K562 (cell line): Measurements from ENCODE around the gene ALDOC. TPM values are rescaled to one million over a fixed set of nuclear protein-coding genes. Genes with fewer than 3 reads are reported as not detected.
A peak's percentile ranks its signal among the peaks of the same experiment; 100 is the strongest.

Source experiments
- CCNT2 ChIP-seq: IDR thresholded peaks from 2 replicates; pipeline ENCODE4 v1.6.1; 2011; ENCODE audit warnings: borderline replicate concordance, low read depth, mild to moderate bottlenecking, moderate library complexity, mixed read lengths, low read length; ENCODE audit not compliant: insufficient read length; ENCODE audit errors: extremely low read depth
- ETS2 ChIP-seq: IDR thresholded peaks from 2 replicates; pipeline ENCODE4 v1.6.1; 2016; ENCODE audit warnings: borderline replicate concordance, missing genetic modification characterization, mild to moderate bottlenecking, moderate library complexity, missing compliant biosample characterization; ENCODE audit not compliant: poor library complexity, severe bottlenecking
- ETV5 ChIP-seq: sonication (generic); formaldehyde crosslinking; IDR thresholded peaks from 2 replicates; pipeline ENCODE4 v1.4.0; 2020; ENCODE audit warnings: low read depth, mild to moderate bottlenecking, missing genetic modification reagents
- KDM2B ChIP-seq: fragments of 250-450 bp; sonication (Bioruptor Pico); IDR thresholded peaks from 2 replicates; pipeline ENCODE4 v1.8.0; 2021; ENCODE audit warnings: mild to moderate bottlenecking, moderate library complexity
- NBN ChIP-seq: fragments of 450-650 bp; IDR thresholded peaks from 2 replicates; pipeline ENCODE4 v1.6.1; 2016; ENCODE audit warnings: low read depth, mild to moderate bottlenecking
- NCOA2 ChIP-seq, 2 experiments: fragments of 450-650 bp; IDR thresholded peaks; 2 replicates each; pipeline ENCODE4 v1.6.1; 2018; ENCODE audit warnings: mild to moderate bottlenecking in 2 of 2, moderate library complexity in 1 of 2; ENCODE audit not compliant: partially characterized antibody in 2 of 2
- RAD21 ChIP-seq, 2 experiments: fragments of 250-450 bp in 1 of 2; fragments of 450-650 bp in 1 of 2; sonication (Bioruptor Pico) in 1 of 2; formaldehyde crosslinking in 1 of 2; IDR thresholded peaks in 1 of 2; conservative IDR thresholded peaks in 1 of 2; 2 replicates each; pipeline versions ENCODE4 v1.4.0 to v1.8.0; 2020 to 2022; ENCODE audit warnings: mild to moderate bottlenecking in 2 of 2, moderate library complexity in 1 of 2
- RBM22 ChIP-seq: fragments of 200-400 bp; formaldehyde crosslinking; IDR thresholded peaks from 2 replicates; pipeline ENCODE4 v1.6.1; 2018; ENCODE audit warnings: low read length, low read depth; ENCODE audit not compliant: poor library complexity, severe bottlenecking
- SNRNP70 ChIP-seq: fragments of 200-400 bp; formaldehyde crosslinking; optimal IDR thresholded peaks from 2 replicates; pipeline ENCODE3; 2017; ENCODE audit warnings: low read depth, low read length
- SOX6 ChIP-seq: fragments of 450-650 bp; IDR thresholded peaks from 2 replicates; pipeline ENCODE4 v1.6.1; 2014; ENCODE audit warnings: mild to moderate bottlenecking
- SPI1 ChIP-seq: IDR thresholded peaks from 2 replicates; pipeline ENCODE4 v1.6.1; 2011; ENCODE audit warnings: low read depth, low read length, control low read depth, borderline replicate concordance
- SRF ChIP-seq, 2 experiments: fragments of 250-450, 450-650 bp in 1 of 2; sonication (Bioruptor Pico) in 1 of 2; sonication (generic) in 1 of 2; formaldehyde crosslinking; IDR thresholded peaks; 2 replicates each; pipeline versions ENCODE4 v1.5.0 to v1.5.1; 2020 to 2022; ENCODE audit warnings: mild to moderate bottlenecking in 1 of 2, missing genetic modification reagents in 1 of 2
- SRSF9 ChIP-seq: fragments of 200-400 bp; formaldehyde crosslinking; IDR thresholded peaks from 2 replicates; pipeline ENCODE4 v1.6.1; 2017; ENCODE audit warnings: low read depth, low read length, borderline replicate concordance
- TAF1 ChIP-seq: IDR thresholded peaks from 2 replicates; pipeline ENCODE4 v1.6.1; 2011; ENCODE audit warnings: mild to moderate bottlenecking, low read length, moderate library complexity; ENCODE audit not compliant: insufficient read depth, control insufficient read depth, severe bottlenecking; ENCODE audit errors: extremely low read depth
- TEAD1 ChIP-seq, 2 experiments: fragments of 450-650 bp in 1 of 2; sonication (generic) in 1 of 2; formaldehyde crosslinking; IDR thresholded peaks; 2 replicates each; pipeline versions ENCODE4 v1.4.0 to v1.8.0; 2020 to 2022; ENCODE audit warnings: mild to moderate bottlenecking in 2 of 2, missing genetic modification reagents in 1 of 2
- ZNF124 ChIP-seq: sonication (generic); formaldehyde crosslinking; IDR thresholded peaks from 2 replicates; pipeline ENCODE4 v1.8.1; 2022; ENCODE audit warnings: missing genetic modification reagents
- ZNF197 ChIP-seq: fragments of 200-800 bp; sonication (Bioruptor generic); IDR thresholded peaks from 2 replicates; pipeline ENCODE4 v1.6.1; 2016; ENCODE audit warnings: low read depth, missing genetic modification characterization, missing compliant biosample characterization
- ZNF3 ChIP-seq: fragments of 250-450 bp; sonication (Bioruptor Pico); IDR thresholded peaks from 2 replicates; pipeline ENCODE4 v1.5.0; 2021; ENCODE audit warnings: mild to moderate bottlenecking, moderate library complexity
- ZNF316 ChIP-seq: fragments of 450-650 bp; IDR thresholded peaks from 2 replicates; pipeline ENCODE4 v1.6.1; 2016
- ZNF395 ChIP-seq: fragments of 200-800 bp; sonication (Bioruptor generic); IDR thresholded peaks from 2 replicates; pipeline ENCODE4 v1.6.1; 2017; ENCODE audit warnings: missing genetic modification characterization, missing compliant biosample characterization
- ZNF41 ChIP-seq: fragments of 250-450 bp; sonication (Bioruptor Pico); conservative IDR thresholded peaks from 2 replicates; pipeline ENCODE4 v1.4.0; 2020; ENCODE audit warnings: mild to moderate bottlenecking
- ZNF766 ChIP-seq: fragments of 200-800 bp; sonication (Bioruptor generic); conservative IDR thresholded peaks from 2 replicates; pipeline ENCODE4 v1.6.1; 2016; ENCODE audit warnings: missing genetic modification characterization, missing compliant biosample characterization
- ZNF77 ChIP-seq: fragments of 250-450 bp; sonication (Bioruptor Pico); IDR thresholded peaks from 2 replicates; pipeline ENCODE4 v1.5.0; 2020
- polyA plus RNA-seq, 8 experiments: library from polyadenylated mRNA; depleted of rRNA in 4 of 8; stranded (reverse) in 5 of 8; unstranded in 3 of 8; fragments of >200 nt; fragmentation: Nextera tagmentation in 2 of 8; fragmentation: Illumina TruSeq in 1 of 8; extraction: Ambion mirVana in 2 of 8; extraction: Trizol in 1 of 8; gene quantifications; 2 replicates each; pipeline versions ENCODE4 v1.2.1 to v1.2.3, GENCODE V29; 2011 to 2014; ENCODE audit warnings: inconsistent platforms in 1 of 8, missing spikeins in 1 of 8
- total RNA-seq, 7 experiments: library from RNA; depleted of rRNA in 6 of 7; stranded (reverse); fragments of >200 nt in 6 of 7; fragmentation: Illumina TruSeq in 2 of 7; extraction: Trizol in 2 of 7; gene quantifications; 2 replicates each; pipeline versions ENCODE4 v1.2.1 to v1.2.3, GENCODE V29; 2011 to 2021; ENCODE audit warnings: low replicate concordance in 1 of 7
- TF ChIP-seq, protein P1 (sequence below): IDR thresholded peaks from 3 replicates; pipeline ENCODE4 v1.6.1; 2011; ENCODE audit warnings: borderline replicate concordance, mild to moderate bottlenecking; ENCODE audit not compliant: insufficient read length, insufficient read depth
- TF ChIP-seq, protein P2 (sequence below): fragments of 200-800 bp; sonication (Bioruptor generic); IDR thresholded peaks from 2 replicates; pipeline ENCODE4 v1.6.1; 2017; ENCODE audit warnings: missing genetic modification characterization, missing compliant biosample characterization

Gene ALDOC
- total and polyA plus RNA-seq, 9 of the 15 experiments (the other 6 are each of a cell fraction or from before 2014, with no cell fraction given) = 43.2 to 263 (median 99.2) TPM

DNA sequence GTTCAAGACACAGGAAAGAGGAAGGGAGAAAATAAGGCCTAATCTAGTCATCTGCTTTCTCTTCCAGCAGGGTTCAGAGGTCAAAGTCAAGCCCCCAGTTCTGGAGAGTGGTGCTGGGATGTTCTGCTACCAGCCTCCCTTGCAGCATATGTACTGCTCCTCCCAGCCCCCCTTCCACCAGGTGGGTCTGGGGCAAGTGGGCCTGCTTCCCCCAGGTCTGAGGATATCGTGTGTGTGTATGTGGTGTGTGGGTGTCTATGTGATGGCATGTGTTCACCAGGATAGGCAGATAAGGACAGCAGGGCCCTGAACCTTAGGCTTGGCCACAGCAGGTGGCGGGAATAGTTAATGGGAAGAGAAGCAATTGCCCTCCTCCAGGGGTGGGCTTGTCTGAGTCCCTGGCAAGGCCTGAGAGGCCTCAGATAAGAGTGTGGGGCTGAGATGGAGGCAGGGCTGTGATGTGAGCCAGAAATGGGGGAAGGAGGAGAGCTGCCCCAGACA lies 49.5 kb downstream of the ALDOC start (continued):
- TF ChIP-seq RAD21 (CRISPR knock-in tag; conservative IDR thresholded peaks at IDR 0.05 in 1 of 2, IDR thresholded peaks at IDR 0.05 in 1 of 2) (no peak), ZNF3 (CRISPR knock-in tag) (no peak), TAF1 (no peak), RBM22 (no peak), ZNF41 (CRISPR knock-in tag) (no peak), ETV5 (CRISPR knock-in tag) (no peak), SNRNP70 (no peak), TEAD1 (CRISPR knock-in tag; IDR thresholded peaks at IDR 0.05) (peak in 1 of 2 experiments; percentile 76; a peak in 2 of 4 replicates), ZNF316 (no peak), NBN (peak; percentile 53; the same call in 1 of the 2 replicates), ZNF395 (CRISPR knock-in tag) (peak; percentile 91), KDM2B (CRISPR knock-in tag) (no peak), CCNT2 (peak; percentile 67), SPI1 (0 out of 2 replicates have a peak, but pooled peaks have one; percentile 27), ZNF766 (CRISPR knock-in tag) (peak; percentile 84), ZNF77 (CRISPR knock-in tag) (no peak), ZNF197 (0 out of 2 replicates have a peak, but pooled peaks have one; percentile 60), ETS2 (tag) (no peak), SRF (CRISPR knock-in tag; IDR thresholded peaks at IDR 0.05) (no peak), SRSF9 (no peak), SOX6 (peak; percentile 92), NCOA2 (IDR thresholded peaks at IDR 0.05; ENCODE audit: partially characterized antibody in 2 of 2) (peak in 1 of 2 experiments; percentile 55), ZNF124 (CRISPR knock-in tag) (no peak)
- TF ChIP-seq, protein P1, sequence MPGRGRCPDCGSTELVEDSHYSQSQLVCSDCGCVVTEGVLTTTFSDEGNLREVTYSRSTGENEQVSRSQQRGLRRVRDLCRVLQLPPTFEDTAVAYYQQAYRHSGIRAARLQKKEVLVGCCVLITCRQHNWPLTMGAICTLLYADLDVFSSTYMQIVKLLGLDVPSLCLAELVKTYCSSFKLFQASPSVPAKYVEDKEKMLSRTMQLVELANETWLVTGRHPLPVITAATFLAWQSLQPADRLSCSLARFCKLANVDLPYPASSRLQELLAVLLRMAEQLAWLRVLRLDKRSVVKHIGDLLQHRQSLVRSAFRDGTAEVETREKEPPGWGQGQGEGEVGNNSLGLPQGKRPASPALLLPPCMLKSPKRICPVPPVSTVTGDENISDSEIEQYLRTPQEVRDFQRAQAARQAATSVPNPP = no peak
- TF ChIP-seq, protein P2, sequence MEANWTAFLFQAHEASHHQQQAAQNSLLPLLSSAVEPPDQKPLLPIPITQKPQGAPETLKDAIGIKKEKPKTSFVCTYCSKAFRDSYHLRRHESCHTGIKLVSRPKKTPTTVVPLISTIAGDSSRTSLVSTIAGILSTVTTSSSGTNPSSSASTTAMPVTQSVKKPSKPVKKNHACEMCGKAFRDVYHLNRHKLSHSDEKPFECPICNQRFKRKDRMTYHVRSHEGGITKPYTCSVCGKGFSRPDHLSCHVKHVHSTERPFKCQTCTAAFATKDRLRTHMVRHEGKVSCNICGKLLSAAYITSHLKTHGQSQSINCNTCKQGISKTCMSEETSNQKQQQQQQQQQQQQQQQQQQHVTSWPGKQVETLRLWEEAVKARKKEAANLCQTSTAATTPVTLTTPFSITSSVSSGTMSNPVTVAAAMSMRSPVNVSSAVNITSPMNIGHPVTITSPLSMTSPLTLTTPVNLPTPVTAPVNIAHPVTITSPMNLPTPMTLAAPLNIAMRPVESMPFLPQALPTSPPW (CRISPR knock-in tag) = peak; percentile 86
